Muscle layer of duodenum (tissue), 2 donors: ENCODE measurements around the gene NCAPD2.

ENCODE experiments used
- H3K27ac ChIP-seq: one replicate; pipeline ENCODE4 v1.7.0; 2013; ENCODE audit warnings: mild to moderate bottlenecking, low read length
- H3K27me3 ChIP-seq: one replicate; pipeline ENCODE4 v1.7.0; 2013; ENCODE audit warnings: low read depth, mild to moderate bottlenecking, control low read depth, low read length
- H3K36me3 ChIP-seq, 2 donors: one replicate each; pipeline ENCODE4 v1.7.0; 2013; ENCODE audit warnings: low read length in 2 of 2, control low read depth in 1 of 2, mild to moderate bottlenecking in 1 of 2; ENCODE audit not compliant: insufficient read depth in 2 of 2, control insufficient read depth in 1 of 2
- H3K4me1 ChIP-seq, 2 donors: one replicate each; pipeline ENCODE4 v1.7.0; 2013; ENCODE audit warnings: low read length in 2 of 2, mild to moderate bottlenecking in 2 of 2, control low read depth in 1 of 2, moderate library complexity in 1 of 2; ENCODE audit not compliant: insufficient read depth in 2 of 2, control insufficient read depth in 1 of 2
- H3K4me3 ChIP-seq, 2 donors: one replicate each; pipeline ENCODE4 v1.7.0; 2013; ENCODE audit warnings: low read length in 2 of 2, low read depth in 1 of 2, mild to moderate bottlenecking in 1 of 2
- H3K9me3 ChIP-seq, 2 donors: one replicate each; pipeline ENCODE4 v1.7.0; 2013; ENCODE audit warnings: low read length in 2 of 2, control low read depth in 1 of 2, mild to moderate bottlenecking in 1 of 2; ENCODE audit not compliant: control insufficient read depth in 1 of 2
- donor health status: healthy.

NCAPD2 gene

DNA sequence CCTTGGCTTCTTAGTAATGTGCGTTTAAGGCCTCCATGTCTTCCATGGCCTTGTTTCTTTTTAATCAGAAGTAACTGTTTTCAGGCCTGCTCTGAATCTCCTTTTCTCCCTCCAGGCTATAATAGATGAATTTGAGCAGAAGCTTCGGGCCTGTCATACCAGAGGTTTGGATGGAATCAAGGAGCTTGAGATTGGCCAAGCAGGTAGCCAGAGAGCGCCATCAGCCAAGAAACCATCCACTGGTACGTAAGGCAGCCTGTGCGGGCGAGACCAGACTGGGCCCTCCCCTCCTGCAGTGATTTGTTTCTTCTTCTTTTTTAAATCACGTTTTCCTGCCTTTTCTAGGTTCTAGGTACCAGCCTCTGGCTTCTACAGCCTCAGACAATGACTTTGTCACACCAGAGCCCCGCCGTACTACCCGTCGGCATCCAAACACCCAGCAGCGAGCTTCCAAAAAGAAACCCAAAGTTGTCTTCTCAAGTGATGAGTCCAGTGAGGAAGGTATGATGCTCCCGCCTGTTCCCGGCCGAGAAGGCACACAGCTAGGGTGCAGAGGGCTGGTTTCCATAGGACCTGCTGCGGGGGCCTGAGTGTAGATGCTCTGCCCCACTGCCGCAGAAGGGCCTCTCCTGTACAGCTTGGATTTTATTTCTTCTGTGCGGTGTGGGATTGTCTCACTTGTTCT is 36.8 kb downstream of the NCAPD2 start:
- H3K4me1 ChIP-seq, result peaks cover 7 to 23% of the 10 kb centered on the region in 2 donors
- H3K27me3 ChIP-seq, result no peaks in the 10 kb centered on the region
- no peak overlapping the region for H3K4me3 ChIP-seq
- H3K36me3 ChIP-seq, result peaks cover 34 to 60% of the 10 kb centered on the region in 2 donors
- H3K9me3 ChIP-seq, result no peaks in the 10 kb centered on the region
- H3K27ac ChIP-seq, result no peak overlapping the region

DNA sequence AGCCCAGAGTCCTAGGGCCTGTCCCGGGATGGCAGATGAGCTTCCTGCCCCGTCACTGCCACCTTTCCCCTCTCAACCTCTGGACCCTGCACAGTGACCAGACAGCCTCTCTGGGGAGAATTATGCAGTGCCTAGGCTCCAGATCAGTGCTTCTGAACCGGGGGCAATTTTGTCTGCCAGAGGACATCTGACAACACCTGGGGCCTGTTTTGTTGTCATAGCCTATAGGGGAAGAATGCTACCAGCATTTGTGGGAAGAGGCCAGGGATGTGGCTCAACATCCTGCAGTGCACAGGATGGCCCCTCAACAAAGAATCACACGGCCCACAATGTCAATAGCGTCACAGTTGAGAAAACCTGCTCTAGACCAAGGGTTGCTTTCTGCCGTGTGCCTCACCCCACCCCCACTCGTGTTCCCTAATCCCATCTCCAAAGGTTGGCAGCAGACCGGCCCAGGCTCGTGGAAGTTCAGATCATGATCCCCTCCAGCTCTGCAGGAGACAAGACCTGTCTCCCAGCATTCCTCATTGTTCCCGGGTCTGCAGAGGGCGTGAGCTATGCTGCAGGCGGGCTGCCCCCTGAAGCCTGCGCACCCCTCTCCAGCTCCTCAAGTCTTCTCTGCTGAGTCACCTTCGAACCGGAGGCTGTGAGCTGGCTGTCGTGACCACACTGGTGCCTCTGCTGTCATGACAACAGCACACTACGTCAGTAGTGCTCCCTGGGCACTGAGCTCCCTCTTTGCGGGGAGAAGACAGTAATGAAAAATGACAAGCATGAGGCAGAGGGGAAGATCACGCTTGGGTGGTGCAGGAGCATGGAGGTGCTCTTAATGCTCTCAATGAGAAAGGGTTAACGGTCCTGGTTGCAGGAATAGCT is 38.4 kb downstream of the NCAPD2 start:
- Histone ChIP-seq H3K27me3 (no peaks in the 10 kb centered on the region), H3K36me3 (peaks cover 36 to 55% of the 10 kb centered on the region in 2 donors), H3K27ac (peak overlapping the region; percentile 96), H3K4me3 (peak overlapping the region; percentile 88 to 98), H3K9me3 (no peaks in the 10 kb centered on the region), H3K4me1 (peaks cover 15 to 38% of the 10 kb centered on the region in 2 donors)

DNA sequence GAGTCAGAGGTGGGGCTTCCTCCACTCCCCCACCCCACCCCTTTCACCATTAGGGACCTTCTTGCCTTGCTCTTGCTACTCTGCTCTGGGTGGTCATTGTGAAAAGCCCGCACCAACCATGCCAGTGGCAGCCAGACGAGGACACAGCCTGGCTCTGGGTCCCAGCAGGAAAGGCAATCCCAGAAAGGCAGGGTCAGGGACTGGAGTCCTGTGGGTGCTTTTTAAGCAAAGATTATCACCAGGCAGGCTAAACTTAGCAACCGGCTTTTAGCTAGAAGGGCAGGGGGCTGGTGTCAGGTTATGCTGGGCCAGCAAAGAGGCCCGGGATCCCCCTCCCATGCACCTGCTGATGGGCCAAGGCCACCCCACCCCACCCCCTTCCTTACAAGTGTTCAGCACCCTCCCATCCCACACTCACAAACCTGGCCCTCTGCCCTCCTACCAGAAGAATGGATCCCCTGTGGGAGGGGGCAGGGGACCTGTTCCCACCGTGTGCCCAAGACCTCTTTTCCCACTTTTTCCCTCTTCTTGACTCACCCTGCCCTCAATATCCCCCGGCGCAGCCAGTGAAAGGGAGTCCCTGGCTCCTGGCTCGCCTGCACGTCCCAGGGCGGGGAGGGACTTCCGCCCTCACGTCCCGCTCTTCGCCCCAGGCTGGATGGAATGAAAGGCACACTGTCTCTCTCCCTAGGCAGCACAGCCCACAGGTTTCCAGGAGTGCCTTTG is 39.2 kb downstream of the NCAPD2 start:
- H3K9me3 ChIP-seq, result no peaks in the 10 kb centered on the region
- peaks cover 30 to 52% of the 10 kb centered on the region in 2 donors for H3K36me3 ChIP-seq
- H3K4me1 ChIP-seq, result peaks cover 15 to 44% of the 10 kb centered on the region in 2 donors

DNA sequence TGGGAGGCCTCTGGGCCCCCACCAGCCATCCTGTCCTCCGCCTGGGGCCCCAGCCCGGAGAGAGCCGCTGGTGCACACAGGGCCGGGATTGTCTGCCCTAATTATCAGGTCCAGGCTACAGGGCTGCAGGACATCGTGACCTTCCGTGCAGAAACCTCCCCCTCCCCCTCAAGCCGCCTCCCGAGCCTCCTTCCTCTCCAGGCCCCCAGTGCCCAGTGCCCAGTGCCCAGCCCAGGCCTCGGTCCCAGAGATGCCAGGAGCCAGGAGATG is 39.7 kb downstream of the NCAPD2 start:
- Histone ChIP-seq H3K27me3 (no peaks in the 10 kb centered on the region), H3K4me1 (peaks cover 15 to 48% of the 10 kb centered on the region in 2 donors), H3K4me3 (peak overlapping the region; percentile 88 to 98), H3K36me3 (peaks cover 31 to 52% of the 10 kb centered on the region in 2 donors), H3K27ac (peak overlapping the region; percentile 96), H3K9me3 (no peaks in the 10 kb centered on the region)

More for the DNA sequence above, 39.2 kb downstream of the NCAPD2 start:
- peak overlapping the region; percentile 88 to 98 for H3K4me3 ChIP-seq
- H3K27me3 ChIP-seq, result no peaks in the 10 kb centered on the region
- peak overlapping the region; percentile 96 for H3K27ac ChIP-seq

DNA sequence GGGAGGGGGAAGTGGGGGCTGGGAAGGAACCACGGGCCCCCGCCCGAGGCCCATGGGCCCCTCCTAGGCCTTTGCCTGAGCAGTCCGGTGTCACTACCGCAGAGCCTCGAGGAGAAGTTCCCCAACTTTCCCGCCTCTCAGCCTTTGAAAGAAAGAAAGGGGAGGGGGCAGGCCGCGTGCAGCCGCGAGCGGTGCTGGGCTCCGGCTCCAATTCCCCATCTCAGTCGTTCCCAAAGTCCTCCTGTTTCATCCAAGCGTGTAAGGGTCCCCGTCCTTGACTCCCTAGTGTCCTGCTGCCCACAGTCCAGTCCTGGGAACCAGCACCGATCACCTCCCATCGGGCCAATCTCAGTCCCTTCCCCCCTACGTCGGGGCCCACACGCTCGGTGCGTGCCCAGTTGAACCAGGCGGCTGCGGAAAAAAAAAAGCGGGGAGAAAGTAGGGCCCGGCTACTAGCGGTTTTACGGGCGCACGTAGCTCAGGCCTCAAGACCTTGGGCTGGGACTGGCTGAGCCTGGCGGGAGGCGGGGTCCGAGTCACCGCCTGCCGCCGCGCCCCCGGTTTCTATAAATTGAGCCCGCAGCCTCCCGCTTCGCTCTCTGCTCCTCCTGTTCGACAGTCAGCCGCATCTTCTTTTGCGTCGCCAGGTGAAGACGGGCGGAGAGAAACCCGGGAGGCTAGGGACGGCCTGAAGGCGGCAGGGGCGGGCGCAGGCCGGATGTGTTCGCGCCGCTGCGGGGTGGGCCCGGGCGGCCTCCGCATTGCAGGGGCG is 40.2 kb downstream of the NCAPD2 start, which contains the start of gene GAPDH:
Gene GAPDH, plus strand, starts transcription at position 595 of the 772 bp plus-strand sequence. CDS start 316 bp downstream, outside the sequence.
- Histone ChIP-seq H3K36me3 (peaks cover 34 to 51% of the 10 kb centered on the region in 2 donors), H3K4me3 (peak within 1 kb of the TSS; percentile 88 to 98), H3K4me1 (peaks cover 15 to 48% of the 10 kb centered on the region in 2 donors), H3K27me3 (no peaks in the 10 kb centered on the region), H3K27ac (peak within 1 kb of the TSS; percentile 96), H3K9me3 (no peaks in the 10 kb centered on the region)

DNA sequence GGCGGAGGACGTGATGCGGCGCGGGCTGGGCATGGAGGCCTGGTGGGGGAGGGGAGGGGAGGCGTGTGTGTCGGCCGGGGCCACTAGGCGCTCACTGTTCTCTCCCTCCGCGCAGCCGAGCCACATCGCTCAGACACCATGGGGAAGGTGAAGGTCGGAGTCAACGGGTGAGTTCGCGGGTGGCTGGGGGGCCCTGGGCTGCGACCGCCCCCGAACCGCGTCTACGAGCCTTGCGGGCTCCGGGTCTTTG is 40.7 kb downstream of the NCAPD2 start:
- Histone ChIP-seq H3K4me3 (peak overlapping the region; percentile 88 to 98), H3K27ac (peak overlapping the region; percentile 96), H3K9me3 (no peaks in the 10 kb centered on the region), H3K27me3 (no peaks in the 10 kb centered on the region), H3K4me1 (peaks cover 15 to 48% of the 10 kb centered on the region in 2 donors), H3K36me3 (peaks cover 34 to 46% of the 10 kb centered on the region in 2 donors)

DNA sequence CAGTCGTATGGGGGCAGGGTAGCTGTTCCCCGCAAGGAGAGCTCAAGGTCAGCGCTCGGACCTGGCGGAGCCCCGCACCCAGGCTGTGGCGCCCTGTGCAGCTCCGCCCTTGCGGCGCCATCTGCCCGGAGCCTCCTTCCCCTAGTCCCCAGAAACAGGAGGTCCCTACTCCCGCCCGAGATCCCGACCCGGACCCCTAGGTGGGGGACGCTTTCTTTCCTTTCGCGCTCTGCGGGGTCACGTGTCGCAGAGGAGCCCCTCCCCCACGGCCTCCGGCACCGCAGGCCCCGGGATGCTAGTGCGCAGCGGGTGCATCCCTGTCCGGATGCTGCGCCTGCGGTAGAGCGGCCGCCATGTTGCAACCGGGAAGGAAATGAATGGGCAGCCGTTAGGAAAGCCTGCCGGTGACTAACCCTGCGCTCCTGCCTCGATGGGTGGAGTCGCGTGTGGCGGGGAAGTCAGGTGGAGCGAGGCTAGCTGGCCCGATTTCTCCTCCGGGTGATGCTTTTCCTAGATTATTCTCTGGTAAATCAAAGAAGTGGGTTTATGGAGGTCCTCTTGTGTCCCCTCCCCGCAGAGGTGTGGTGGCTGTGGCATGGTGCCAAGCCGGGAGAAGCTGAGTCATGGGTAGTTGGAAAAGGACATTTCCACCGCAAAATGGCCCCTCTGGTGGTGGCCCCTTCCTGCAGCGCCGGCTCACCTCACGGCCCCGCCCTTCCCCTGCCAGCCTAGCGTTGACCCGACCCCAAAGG is 41.2 kb downstream of the NCAPD2 start:
- Histone ChIP-seq H3K9me3 (no peaks in the 10 kb centered on the region), H3K27me3 (no peaks in the 10 kb centered on the region), H3K27ac (peak overlapping the region; percentile 96), H3K4me3 (peak overlapping the region; percentile 88 to 98), H3K4me1 (peaks cover 18 to 53% of the 10 kb centered on the region in 2 donors), H3K36me3 (peaks cover 34 to 41% of the 10 kb centered on the region in 2 donors)

DNA sequence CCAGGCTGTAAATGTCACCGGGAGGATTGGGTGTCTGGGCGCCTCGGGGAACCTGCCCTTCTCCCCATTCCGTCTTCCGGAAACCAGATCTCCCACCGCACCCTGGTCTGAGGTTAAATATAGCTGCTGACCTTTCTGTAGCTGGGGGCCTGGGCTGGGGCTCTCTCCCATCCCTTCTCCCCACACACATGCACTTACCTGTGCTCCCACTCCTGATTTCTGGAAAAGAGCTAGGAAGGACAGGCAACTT is 41.7 kb downstream of the NCAPD2 start:
- Histone ChIP-seq H3K36me3 (peaks cover 30 to 36% of the 10 kb centered on the region in 2 donors), H3K9me3 (no peaks in the 10 kb centered on the region), H3K4me1 (peaks cover 19 to 58% of the 10 kb centered on the region in 2 donors)

DNA sequence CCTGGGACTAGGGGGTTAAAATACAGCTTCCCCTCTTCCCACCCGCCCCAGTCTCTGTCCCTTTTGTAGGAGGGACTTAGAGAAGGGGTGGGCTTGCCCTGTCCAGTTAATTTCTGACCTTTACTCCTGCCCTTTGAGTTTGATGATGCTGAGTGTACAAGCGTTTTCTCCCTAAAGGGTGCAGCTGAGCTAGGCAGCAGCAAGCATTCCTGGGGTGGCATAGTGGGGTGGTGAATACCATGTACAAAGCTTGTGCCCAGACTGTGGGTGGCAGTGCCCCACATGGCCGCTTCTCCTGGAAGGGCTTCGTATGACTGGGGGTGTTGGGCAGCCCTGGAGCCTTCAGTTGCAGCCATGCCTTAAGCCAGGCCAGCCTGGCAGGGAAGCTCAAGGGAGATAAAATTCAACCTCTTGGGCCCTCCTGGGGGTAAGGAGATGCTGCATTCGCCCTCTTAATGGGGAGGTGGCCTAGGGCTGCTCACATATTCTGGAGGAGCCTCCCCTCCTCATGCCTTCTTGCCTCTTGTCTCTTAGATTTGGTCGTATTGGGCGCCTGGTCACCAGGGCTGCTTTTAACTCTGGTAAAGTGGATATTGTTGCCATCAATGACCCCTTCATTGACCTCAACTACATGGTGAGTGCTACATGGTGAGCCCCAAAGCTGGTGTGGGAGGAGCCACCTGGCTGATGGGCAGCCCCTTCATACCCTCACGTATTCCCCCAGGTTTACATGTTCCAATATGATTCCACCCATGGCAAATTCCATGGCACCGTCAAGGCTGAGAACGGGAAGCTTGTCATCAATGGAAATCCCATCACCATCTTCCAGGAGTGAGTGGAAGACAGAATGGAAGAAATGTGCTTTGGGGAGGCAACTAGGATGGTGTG is 42.3 kb downstream of the NCAPD2 start:
- H3K4me1 ChIP-seq, result peaks cover 22 to 64% of the 10 kb centered on the region in 2 donors
- H3K27ac ChIP-seq, result peak overlapping the region; percentile 96
- H3K36me3 ChIP-seq, result peaks cover 26 to 30% of the 10 kb centered on the region in 2 donors
- no peaks in the 10 kb centered on the region for H3K9me3 ChIP-seq
- H3K4me3 ChIP-seq, result peak overlapping the region; percentile 88 to 98
- no peaks in the 10 kb centered on the region for H3K27me3 ChIP-seq

More for the DNA sequence above, 41.7 kb downstream of the NCAPD2 start:
- peak overlapping the region; percentile 88 to 98 for H3K4me3 ChIP-seq
- H3K27ac ChIP-seq, result peak overlapping the region; percentile 96
- H3K27me3 ChIP-seq, result no peaks in the 10 kb centered on the region
